ENCODE results near the gene SMOC2.

DNA sequence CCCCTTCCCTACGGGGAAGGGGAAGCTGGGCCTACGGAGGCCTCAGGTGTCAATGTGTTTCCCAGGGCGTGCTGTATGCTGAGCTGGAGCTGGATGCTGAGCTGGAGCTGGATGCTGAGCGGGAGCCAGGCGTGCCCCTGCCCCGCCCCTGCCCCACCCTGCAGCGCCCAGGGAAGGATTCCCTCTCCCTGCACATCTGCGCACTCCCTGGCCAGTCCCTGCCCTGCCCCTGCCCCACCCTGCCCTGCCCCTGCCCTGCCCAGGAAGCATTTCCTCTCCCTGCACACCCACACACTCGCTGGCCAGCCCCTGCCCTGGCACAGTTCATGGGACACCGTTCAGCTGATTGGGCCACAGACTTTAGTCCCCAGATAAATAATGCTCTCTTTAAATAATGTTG, 196.8 kb downstream of the SMOC2 start:
- TF ChIP-seq, protein P1, sequence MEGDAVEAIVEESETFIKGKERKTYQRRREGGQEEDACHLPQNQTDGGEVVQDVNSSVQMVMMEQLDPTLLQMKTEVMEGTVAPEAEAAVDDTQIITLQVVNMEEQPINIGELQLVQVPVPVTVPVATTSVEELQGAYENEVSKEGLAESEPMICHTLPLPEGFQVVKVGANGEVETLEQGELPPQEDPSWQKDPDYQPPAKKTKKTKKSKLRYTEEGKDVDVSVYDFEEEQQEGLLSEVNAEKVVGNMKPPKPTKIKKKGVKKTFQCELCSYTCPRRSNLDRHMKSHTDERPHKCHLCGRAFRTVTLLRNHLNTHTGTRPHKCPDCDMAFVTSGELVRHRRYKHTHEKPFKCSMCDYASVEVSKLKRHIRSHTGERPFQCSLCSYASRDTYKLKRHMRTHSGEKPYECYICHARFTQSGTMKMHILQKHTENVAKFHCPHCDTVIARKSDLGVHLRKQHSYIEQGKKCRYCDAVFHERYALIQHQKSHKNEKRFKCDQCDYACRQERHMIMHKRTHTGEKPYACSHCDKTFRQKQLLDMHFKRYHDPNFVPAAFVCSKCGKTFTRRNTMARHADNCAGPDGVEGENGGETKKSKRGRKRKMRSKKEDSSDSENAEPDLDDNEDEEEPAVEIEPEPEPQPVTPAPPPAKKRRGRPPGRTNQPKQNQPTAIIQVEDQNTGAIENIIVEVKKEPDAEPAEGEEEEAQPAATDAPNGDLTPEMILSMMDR (conservative IDR thresholded peaks at IDR 0.05 in 1 of 2, IDR thresholded peaks at IDR 0.05 in 1 of 2; ENCODE audit: extremely low read depth in 1 of 2, insufficient read depth in 1 of 2, low read depth in 1 of 2, low read length in 2 of 2) = no peak
- TF ChIP-seq EZH2 (IDR thresholded peaks at IDR 0.05; ENCODE audit: borderline replicate concordance, low read length) = no peak

Measured in mammary epithelial cell (primary cell).